ENCODE measurements around the gene BRK1.

DNA sequence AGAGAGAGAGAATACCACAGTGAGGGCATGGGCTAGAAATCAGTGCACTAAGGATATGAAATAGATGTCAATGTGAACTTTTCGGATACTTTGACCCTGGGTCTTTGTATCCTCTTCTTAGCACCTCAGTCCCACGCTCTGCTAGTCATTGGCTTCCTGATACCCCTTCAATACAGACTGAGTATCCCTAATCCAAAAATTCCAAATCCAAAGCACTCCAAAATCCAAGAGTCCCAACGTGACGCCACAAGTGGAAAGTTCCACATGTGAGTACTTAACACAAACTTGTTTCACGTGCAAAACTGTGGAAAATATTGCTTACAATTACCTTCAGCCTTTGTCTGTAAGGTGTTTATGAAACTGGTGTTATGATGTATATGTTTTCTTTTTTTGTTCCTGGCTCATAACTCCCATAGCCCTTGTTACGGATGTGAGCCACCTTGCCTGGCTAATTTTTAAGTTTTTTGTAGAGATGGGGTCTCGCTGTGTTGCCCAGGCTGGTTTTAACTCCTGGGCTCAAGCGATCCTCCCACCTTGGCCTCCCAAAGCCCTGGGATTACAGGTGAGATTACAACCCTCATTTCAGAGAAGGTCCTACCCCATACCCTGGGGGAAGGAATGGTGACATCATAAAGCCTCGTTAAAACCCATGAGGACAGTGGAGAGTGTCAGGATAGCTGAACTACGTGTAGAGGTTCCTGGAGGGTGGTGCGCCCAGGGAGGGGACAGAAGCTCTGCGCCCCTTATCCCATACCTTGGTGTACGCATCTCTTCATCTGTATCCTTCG lies 39.1 kb downstream of the BRK1 start:
- no peak for TF ChIP-seq POLR2A (IDR thresholded peaks at IDR 0.05; ENCODE audit: low read length)
- TF ChIP-seq PHF8 (IDR thresholded peaks at IDR 0.05; ENCODE audit: borderline replicate concordance, low read depth): no peak
- TF ChIP-seq, protein P1, sequence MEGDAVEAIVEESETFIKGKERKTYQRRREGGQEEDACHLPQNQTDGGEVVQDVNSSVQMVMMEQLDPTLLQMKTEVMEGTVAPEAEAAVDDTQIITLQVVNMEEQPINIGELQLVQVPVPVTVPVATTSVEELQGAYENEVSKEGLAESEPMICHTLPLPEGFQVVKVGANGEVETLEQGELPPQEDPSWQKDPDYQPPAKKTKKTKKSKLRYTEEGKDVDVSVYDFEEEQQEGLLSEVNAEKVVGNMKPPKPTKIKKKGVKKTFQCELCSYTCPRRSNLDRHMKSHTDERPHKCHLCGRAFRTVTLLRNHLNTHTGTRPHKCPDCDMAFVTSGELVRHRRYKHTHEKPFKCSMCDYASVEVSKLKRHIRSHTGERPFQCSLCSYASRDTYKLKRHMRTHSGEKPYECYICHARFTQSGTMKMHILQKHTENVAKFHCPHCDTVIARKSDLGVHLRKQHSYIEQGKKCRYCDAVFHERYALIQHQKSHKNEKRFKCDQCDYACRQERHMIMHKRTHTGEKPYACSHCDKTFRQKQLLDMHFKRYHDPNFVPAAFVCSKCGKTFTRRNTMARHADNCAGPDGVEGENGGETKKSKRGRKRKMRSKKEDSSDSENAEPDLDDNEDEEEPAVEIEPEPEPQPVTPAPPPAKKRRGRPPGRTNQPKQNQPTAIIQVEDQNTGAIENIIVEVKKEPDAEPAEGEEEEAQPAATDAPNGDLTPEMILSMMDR (IDR thresholded peaks at IDR 0.05): no peak
- TF ChIP-seq JUN (IDR thresholded peaks at IDR 0.05): no peak
- TF ChIP-seq, protein P2, sequence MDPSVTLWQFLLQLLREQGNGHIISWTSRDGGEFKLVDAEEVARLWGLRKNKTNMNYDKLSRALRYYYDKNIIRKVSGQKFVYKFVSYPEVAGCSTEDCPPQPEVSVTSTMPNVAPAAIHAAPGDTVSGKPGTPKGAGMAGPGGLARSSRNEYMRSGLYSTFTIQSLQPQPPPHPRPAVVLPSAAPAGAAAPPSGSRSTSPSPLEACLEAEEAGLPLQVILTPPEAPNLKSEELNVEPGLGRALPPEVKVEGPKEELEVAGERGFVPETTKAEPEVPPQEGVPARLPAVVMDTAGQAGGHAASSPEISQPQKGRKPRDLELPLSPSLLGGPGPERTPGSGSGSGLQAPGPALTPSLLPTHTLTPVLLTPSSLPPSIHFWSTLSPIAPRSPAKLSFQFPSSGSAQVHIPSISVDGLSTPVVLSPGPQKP (IDR thresholded peaks at IDR 0.05; ENCODE audit: low read depth, low read length): no peak
- TF ChIP-seq BHLHE40 (IDR thresholded peaks at IDR 0.05; ENCODE audit: low read depth, low read length): no peak
- no peak for TF ChIP-seq SMC3 (IDR thresholded peaks at IDR 0.05)
- TF ChIP-seq RAD21 (conservative IDR thresholded peaks at IDR 0.05 in 1 of 2, IDR thresholded peaks at IDR 0.05 in 1 of 2): no peak

Measured in A549 (cell line).